ENCODE data around the gene DNAJC10. TPM values are rescaled to one million over a fixed set of nuclear protein-coding genes. Genes with fewer than 3 reads are reported as not detected.
A peak's percentile ranks its signal among the peaks of the same experiment; 100 is the strongest.
"Not testable (repeated sequence)": the region's sequence is repeated elsewhere in the genome, so short reads cannot be mapped to it uniquely, and the experiment has no call there.

DNAJC10 gene
- total and polyA plus RNA-seq, 9 of the 15 experiments (the other 6 are each of a cell fraction or from before 2014, with no cell fraction given), result 9.8 to 77.7 (median 57.3) TPM

- H3K9me3 ChIP-seq (replicated peaks; ENCODE audit: control insufficient read depth, insufficient read depth, low read depth, low read length); ATAC-seq; H2AFZ ChIP-seq (ENCODE audit: low read depth, low read length); FAIRE-seq; DNase-seq (ENCODE audit: extremely low read depth in 1 of 4, low spot score in 3 of 4); H3K4me3 ChIP-seq; H3K9me1 ChIP-seq (ENCODE audit: control insufficient read depth, insufficient read depth, low read length); H3K27me3 ChIP-seq (ENCODE audit: control insufficient read depth in 2 of 2, insufficient read depth in 2 of 2, low read length in 2 of 2); CTCF ChIA-PET (ENCODE audit: low intra/inter-chr PET ratio); H4K20me1 ChIP-seq (replicated peaks; ENCODE audit: control insufficient read depth, insufficient read depth, low read length); H3K9ac ChIP-seq (ENCODE audit: insufficient read depth in 1 of 2, low read depth in 2 of 2, low read length in 2 of 2); H3K27ac ChIP-seq (ENCODE audit: extremely low read depth, low read depth, low read length); POLR2A ChIA-PET; BruUV-seq (replicated peaks); H3K4me2 ChIP-seq (ENCODE audit: insufficient read depth, low read length); in situ Hi-C loops (cut with MboI): not testable (repeated sequence)
- TF ChIP-seq ZNF121 (CRISPR knock-in tag; conservative IDR thresholded peaks at IDR 0.05) (peak; percentile 70), ZBTB33 (CRISPR knock-in tag; IDR thresholded peaks at IDR 0.05) (peak; percentile 84)
- WGBS (ENCODE audit: insufficient coverage, low coverage, missing lambda C conversion rate), result 92% methylated on average over 7 of the region's 8 CpGs
- H3K36me3 ChIP-seq (ENCODE audit: control insufficient read depth, insufficient read depth, low read length), result peaks cover 45% of the 10 kb centered on the region
- intact Hi-C loops (cut with micrococcal nuclease), result loop anchor here (5.0 kb wide), 1 partner anchor 47 kb away; no protein-coding TSS in a partner anchor
- H3K4me1 ChIP-seq (replicated peaks in 1 of 2; ENCODE audit: control insufficient read depth in 2 of 2, insufficient read depth in 2 of 2, low read length in 2 of 2), result peaks cover 8 to 11% of the 10 kb centered on the region in 2 experiments; a peak in 3 of 5 replicates
- H3K79me2 ChIP-seq (ENCODE audit: control insufficient read depth, insufficient read depth, low read length), result peaks cover 15% of the 10 kb centered on the region
Measured at GRCh38 chr2:182719116-182719515, 3.1 kb downstream of the DNAJC10 start.

DNA sequence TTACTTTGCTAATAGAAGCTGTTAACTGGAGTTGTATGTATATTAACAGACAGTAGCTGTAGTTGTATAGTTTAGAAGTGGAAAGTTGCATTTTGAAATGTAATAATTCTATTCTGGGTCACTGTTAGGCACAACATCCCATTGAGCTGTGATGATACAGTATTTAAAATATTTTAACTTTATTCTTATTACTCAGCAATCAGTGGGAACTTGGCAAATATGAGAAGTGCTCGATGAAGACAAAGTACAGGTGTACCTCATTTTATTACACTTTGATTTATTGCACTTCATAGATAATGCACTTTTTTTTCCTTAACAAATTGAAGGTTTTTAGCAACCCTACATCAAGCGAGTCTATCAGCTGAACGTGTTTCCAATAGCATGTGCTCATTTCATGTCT is 8.6 kb downstream of the DNAJC10 start:
- POLR2A ChIA-PET, result no interaction called here
- Histone ChIP-seq H4K20me1 (replicated peaks; ENCODE audit: control insufficient read depth, insufficient read depth, low read length) (no peaks in the 10 kb centered on the region), H3K4me2 (ENCODE audit: insufficient read depth, low read length) (no peak overlapping the region), H3K9me1 (ENCODE audit: control insufficient read depth, insufficient read depth, low read length) (no peaks in the 10 kb centered on the region), H3K9me3 (replicated peaks; ENCODE audit: control insufficient read depth, insufficient read depth, low read depth, low read length) (no peaks in the 10 kb centered on the region), H3K27ac (ENCODE audit: extremely low read depth, low read depth, low read length) (no peak overlapping the region), H3K27me3 (ENCODE audit: control insufficient read depth in 2 of 2, insufficient read depth in 2 of 2, low read length in 2 of 2) (no peaks in the 10 kb centered on the region), H3K9ac (ENCODE audit: insufficient read depth in 1 of 2, low read depth in 2 of 2, low read length in 2 of 2) (no peak overlapping the region), H3K36me3 (ENCODE audit: control insufficient read depth, insufficient read depth, low read length) (peaks cover 64% of the 10 kb centered on the region), H3K4me3 (no peak overlapping the region), H3K79me2 (ENCODE audit: control insufficient read depth, insufficient read depth, low read length) (no peaks in the 10 kb centered on the region), H3K4me1 (replicated peaks in 1 of 2; ENCODE audit: control insufficient read depth in 2 of 2, insufficient read depth in 2 of 2, low read length in 2 of 2) (no peaks in the 10 kb centered on the region), H2AFZ (ENCODE audit: low read depth, low read length) (no peak overlapping the region)
- ATAC-seq (no peak), DNase-seq (ENCODE audit: extremely low read depth in 1 of 4, low spot score in 3 of 4) (no peak), FAIRE-seq (no peak)
- TF ChIP-seq ESRRA (IDR thresholded peaks at IDR 0.05; ENCODE audit: borderline replicate concordance, low read depth), result no peak
- no peak for TF ChIP-seq SIX5 (IDR thresholded peaks at IDR 0.05; ENCODE audit: borderline replicate concordance in 1 of 2, insufficient read depth in 1 of 2, low read depth in 1 of 2, low read length in 2 of 2)
- no peak for TF ChIP-seq NCOA2 (IDR thresholded peaks at IDR 0.05; ENCODE audit: partially characterized antibody in 2 of 2)
- TF ChIP-seq ZNF232 (CRISPR knock-in tag; IDR thresholded peaks at IDR 0.05), result no peak
- no peak for TF ChIP-seq GTF2A2 (tag; IDR thresholded peaks at IDR 0.05)
- no peak for TF ChIP-seq ZNF778 (CRISPR knock-in tag; IDR thresholded peaks at IDR 0.05)
- TF ChIP-seq PTRF (tag; IDR thresholded peaks at IDR 0.05), result no peak
- no peak for TF ChIP-seq POLR2AphosphoS2 (IDR thresholded peaks at IDR 0.05; ENCODE audit: low read length)
- TF ChIP-seq GABPB2 (CRISPR knock-in tag; conservative IDR thresholded peaks at IDR 0.05), result no peak
- TF ChIP-seq ZBTB2 (IDR thresholded peaks at IDR 0.05), result no peak
- TF ChIP-seq HNRNPLL (IDR thresholded peaks at IDR 0.05; ENCODE audit: low read depth, low read length, poor library complexity, severe bottlenecking), result no peak
- TF ChIP-seq FOXA3 (CRISPR knock-in tag; conservative IDR thresholded peaks at IDR 0.05 in 1 of 2, IDR thresholded peaks at IDR 0.05 in 1 of 2), result no peak
- 74% methylated on average over 3 of the region's 3 CpGs for WGBS (ENCODE audit: insufficient coverage, low coverage, missing lambda C conversion rate)
- in situ Hi-C loops (cut with MboI), result no loop called here
- CTCF ChIA-PET (ENCODE audit: low intra/inter-chr PET ratio), result no interaction called here
- intact Hi-C loops (cut with micrococcal nuclease), result no loop called here
- BruUV-seq (replicated peaks), result no TSS peak
